WERI-Rb-1 (cell line): Measurements from ENCODE around the gene ART4.
A peak's percentile ranks its signal among the peaks of the same experiment; 100 is the strongest.

Source experiments
- DNase-seq: peaks from one replicate; pipeline ENCODE4 v3.0.0-alpha.2; 2020
- H3K27ac ChIP-seq: fragments of 250-450 bp; sonication (Bioruptor Pico); 2 replicates; pipeline ENCODE4 v1.5.1; 2020; ENCODE audit warnings: mild to moderate bottlenecking, moderate library complexity
- H3K27me3 ChIP-seq: fragments of 250-450 bp; sonication (Bioruptor Pico); 2 replicates; pipeline ENCODE4 v1.5.1; 2021; ENCODE audit warnings: mild to moderate bottlenecking, low read depth, moderate library complexity; ENCODE audit not compliant: insufficient read depth, severe bottlenecking
- H3K36me3 ChIP-seq: fragments of 250-450 bp; sonication (Bioruptor Pico); 2 replicates; pipeline ENCODE4 v1.5.1; 2020; ENCODE audit warnings: mild to moderate bottlenecking, moderate library complexity
- H3K4me3 ChIP-seq: 2 replicates; pipeline ENCODE4 v1.5.1; 2011; ENCODE audit warnings: low read depth, mild to moderate bottlenecking, control low read depth, low read length
- H3K9me3 ChIP-seq: fragments of 250-450 bp; sonication (Bioruptor Pico); 2 replicates; pipeline ENCODE4 v1.5.1; 2021; ENCODE audit warnings: mild to moderate bottlenecking, moderate library complexity; ENCODE audit not compliant: severe bottlenecking
- CTCF ChIP-seq: IDR thresholded peaks from 2 replicates; pipeline ENCODE4 v1.5.1; 2011; ENCODE audit warnings: low read depth, mild to moderate bottlenecking, control low read depth, inconsistent platforms, low read length

The ART4 gene

DNA sequence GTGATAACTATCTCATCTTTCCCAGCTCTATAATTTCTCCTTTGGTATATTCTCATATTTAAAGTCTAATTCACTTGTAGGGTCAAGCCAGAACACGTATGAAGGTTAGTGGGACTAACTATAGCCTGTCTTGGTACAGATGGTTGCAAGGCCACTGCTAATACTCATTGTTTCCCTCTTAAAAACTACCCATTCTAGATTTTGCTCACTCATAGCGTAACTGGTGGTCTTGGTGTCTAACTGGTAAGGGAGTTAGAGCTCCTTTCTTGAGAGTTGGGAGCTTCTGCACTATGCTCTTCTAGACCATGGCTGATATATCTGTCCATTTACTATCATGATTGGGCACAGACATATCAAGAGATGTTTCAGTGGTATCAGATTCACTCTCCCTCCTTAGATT lies 33.5 kb upstream of the ART4 start:
- H3K36me3 ChIP-seq, result no peaks in the 10 kb centered on the region
- H3K27me3 ChIP-seq, result no peaks in the 10 kb centered on the region
- no peaks in the 10 kb centered on the region for H3K9me3 ChIP-seq
- no peak for DNase-seq
- no peak for TF ChIP-seq CTCF
- no peak overlapping the region for H3K4me3 ChIP-seq
- no peak overlapping the region for H3K27ac ChIP-seq

DNA sequence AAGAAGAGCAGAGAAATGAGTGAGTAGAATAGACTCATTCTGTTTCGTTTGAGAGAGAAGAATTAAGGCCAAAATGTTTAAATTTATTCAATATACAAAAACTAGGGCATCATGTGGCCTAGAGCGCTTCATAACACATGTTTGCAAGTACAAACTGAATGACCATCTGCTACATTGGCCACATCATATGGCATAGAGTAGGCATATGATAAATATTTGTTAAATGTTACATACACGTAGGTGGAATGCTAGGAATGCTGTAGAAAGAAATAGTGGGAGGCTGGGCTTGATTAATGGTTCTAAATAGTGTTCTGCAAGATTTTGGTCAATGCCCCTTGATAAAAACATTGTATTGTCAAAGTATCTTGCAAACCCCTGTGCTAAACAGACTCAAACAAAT lies 31.6 kb upstream of the ART4 start:
- Histone ChIP-seq H3K9me3 (no peaks in the 10 kb centered on the region), H3K4me3 (no peak overlapping the region), H3K27me3 (no peaks in the 10 kb centered on the region), H3K27ac (no peak overlapping the region), H3K36me3 (no peaks in the 10 kb centered on the region)
- no peak for DNase-seq
- no peak for TF ChIP-seq CTCF

- H3K27me3 ChIP-seq, result no peaks in the 10 kb centered on the region
- no peak overlapping the region for H3K27ac ChIP-seq
- peaks cover 2% of the 10 kb centered on the region for H3K9me3 ChIP-seq
- no peak for TF ChIP-seq CTCF
- H3K36me3 ChIP-seq, result no peaks in the 10 kb centered on the region
- no peak overlapping the region for H3K4me3 ChIP-seq
- DNase-seq, result peak; percentile 42
These were observed 30.3 kb upstream of the ART4 start for GRCh38 chr12:14873440-14874185.

DNA sequence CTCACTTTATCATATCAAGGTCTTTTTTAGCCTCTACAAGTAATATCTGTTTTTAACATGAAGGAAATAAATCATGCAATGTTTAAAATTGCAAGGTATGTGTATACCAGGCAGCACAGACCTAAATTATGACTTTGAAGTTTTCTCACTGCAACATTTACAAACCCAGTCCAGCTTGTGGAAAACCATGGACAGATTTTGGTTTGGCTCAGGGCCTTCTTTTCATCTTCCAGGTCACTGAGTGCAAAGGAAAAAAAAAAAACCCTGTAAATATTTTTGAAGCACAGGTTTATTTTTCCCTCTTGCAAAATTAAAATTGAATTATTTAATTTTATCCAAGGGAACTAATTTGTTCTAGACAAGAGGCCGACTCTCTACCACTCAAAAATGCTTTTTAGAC lies 28.6 kb upstream of the ART4 start:
- no peak overlapping the region for H3K27ac ChIP-seq

GRCh38 chr12:14871247-14871646 lies 27.9 kb upstream of the ART4 start:
- TF ChIP-seq CTCF, result no peak
- no peak overlapping the region for H3K4me3 ChIP-seq
- peaks cover 12% of the 10 kb centered on the region for H3K9me3 ChIP-seq
- H3K27me3 ChIP-seq, result no peaks in the 10 kb centered on the region
- no peak for DNase-seq
- no peaks in the 10 kb centered on the region for H3K36me3 ChIP-seq
- H3K27ac ChIP-seq, result no peak overlapping the region

More for the DNA sequence above, 28.6 kb upstream of the ART4 start:
- H3K27me3 ChIP-seq, result no peaks in the 10 kb centered on the region
- H3K4me3 ChIP-seq, result no peak overlapping the region
- no peak for DNase-seq
- no peaks in the 10 kb centered on the region for H3K36me3 ChIP-seq
- no peak for TF ChIP-seq CTCF
- H3K9me3 ChIP-seq, result peaks cover 12% of the 10 kb centered on the region

DNA sequence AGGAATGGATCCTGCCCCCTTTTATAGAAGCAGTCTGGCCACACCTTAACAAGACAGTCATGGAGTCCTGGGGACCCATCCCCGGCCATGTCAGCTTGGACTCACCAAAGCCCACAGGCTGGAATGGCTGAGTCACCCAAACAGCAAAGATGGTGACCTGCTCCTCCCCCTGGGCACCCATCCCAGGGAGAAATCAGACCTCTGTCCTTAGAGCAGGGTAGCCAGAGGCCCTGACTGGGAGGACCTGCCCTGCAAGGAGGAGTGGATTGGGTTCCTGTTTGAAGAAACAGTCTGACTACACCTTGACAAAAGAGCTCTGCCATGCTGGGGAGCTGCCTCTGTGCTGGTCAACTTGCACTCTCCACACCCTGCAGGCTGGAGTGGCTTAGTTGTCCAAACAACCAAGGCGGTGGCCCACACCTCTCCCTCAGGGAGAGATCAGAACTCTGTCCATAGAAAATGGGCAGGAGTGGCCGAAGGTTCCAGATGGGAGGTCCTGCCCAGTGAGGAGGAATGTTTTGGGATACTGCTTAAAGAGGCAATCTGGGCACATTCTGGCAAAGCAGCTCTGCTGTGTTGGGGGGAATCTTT lies 25.7 kb upstream of the ART4 start:
- Histone ChIP-seq H3K27ac (no peak overlapping the region), H3K36me3 (no peaks in the 10 kb centered on the region), H3K4me3 (no peak overlapping the region), H3K27me3 (no peaks in the 10 kb centered on the region), H3K9me3 (peaks cover 12% of the 10 kb centered on the region)
- no peak for TF ChIP-seq CTCF
- no peak for DNase-seq
